ENCODE data around the gene MSH5. TPM values are rescaled to one million over a fixed set of nuclear protein-coding genes. Genes with fewer than 3 reads are reported as not detected.

Gene MSH5
- total and polyA plus RNA-seq, 9 of the 15 experiments (the other 6 are each of a cell fraction or from before 2014, with no cell fraction given), result 12.5 to 104 (median 46.6) TPM

- TF ChIP-seq ZFP36 (IDR thresholded peaks at IDR 0.05; ENCODE audit: low read depth, low read length, partially characterized antibody) (no peak), CREM (IDR thresholded peaks at IDR 0.05; ENCODE audit: low read depth) (no peak), NFIX (CRISPR knock-in tag; IDR thresholded peaks at IDR 0.05; ENCODE audit: low read depth) (no peak), ZNF592 (IDR thresholded peaks at IDR 0.05) (no peak), CBFA2T3 (IDR thresholded peaks at IDR 0.05) (no peak), BRD4 (IDR thresholded peaks at IDR 0.05) (peak; percentile 61; the same call in 1 of the 2 replicates), CHD4 (IDR thresholded peaks at IDR 0.05; ENCODE audit: insufficient read depth, insufficient replicate concordance, low read depth, low read length, poor library complexity, severe bottlenecking) (no peak), PRMT5 (CRISPR knock-in tag; IDR thresholded peaks at IDR 0.05) (no peak), TFE3 (CRISPR knock-in tag; IDR thresholded peaks at IDR 0.05) (no peak), ERF (CRISPR knock-in tag; IDR thresholded peaks at IDR 0.05) (no peak), ZZZ3 (IDR thresholded peaks at IDR 0.05) (no peak), IRF1 (CRISPR knock-in tag; IDR thresholded peaks at IDR 0.05; ENCODE audit: borderline replicate concordance) (no peak), TSHZ1 (CRISPR knock-in tag; IDR thresholded peaks at IDR 0.05) (peak; percentile 7; the same call in 1 of the 2 replicates), CBX5 (IDR thresholded peaks at IDR 0.05; ENCODE audit: borderline replicate concordance, low read depth) (no peak), NFATC3 (IDR thresholded peaks at IDR 0.05) (no peak), CSDE1 (IDR thresholded peaks at IDR 0.05) (no peak; a peak in 1 of 4 replicates), THAP7 (CRISPR knock-in tag; IDR thresholded peaks at IDR 0.05) (no peak)
These were observed 55.2 kb downstream of the MSH5 start (continued) for GRCh38 chr6:31794866-31795615.
